Endometrial microvascular endothelial cells (primary cell): ENCODE results near the gene ITM2C. TPM values are rescaled to one million over a fixed set of nuclear protein-coding genes. Genes with fewer than 3 reads are reported as not detected.

Experiments
- in situ Hi-C: cut with HindIII; loops from 2 replicates; pipeline ENCODE4 v1.10.0; 2017; ENCODE audit warnings: low sequenced_read_pairs, low pct_unique_long_range_greater_than_20kb; ENCODE audit errors: inconsistent ontology term
- total RNA-seq: library from RNA; depleted of rRNA; stranded (reverse); fragments of >200 nt; gene quantifications from one replicate; pipeline ENCODE4 v1.2.3, GENCODE V29; 2015; ENCODE audit errors: inconsistent ontology term

Gene ITM2C, protein sequence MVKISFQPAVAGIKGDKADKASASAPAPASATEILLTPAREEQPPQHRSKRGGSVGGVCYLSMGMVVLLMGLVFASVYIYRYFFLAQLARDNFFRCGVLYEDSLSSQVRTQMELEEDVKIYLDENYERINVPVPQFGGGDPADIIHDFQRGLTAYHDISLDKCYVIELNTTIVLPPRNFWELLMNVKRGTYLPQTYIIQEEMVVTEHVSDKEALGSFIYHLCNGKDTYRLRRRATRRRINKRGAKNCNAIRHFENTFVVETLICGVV
- total RNA-seq, result 1.5 TPM

DNA sequence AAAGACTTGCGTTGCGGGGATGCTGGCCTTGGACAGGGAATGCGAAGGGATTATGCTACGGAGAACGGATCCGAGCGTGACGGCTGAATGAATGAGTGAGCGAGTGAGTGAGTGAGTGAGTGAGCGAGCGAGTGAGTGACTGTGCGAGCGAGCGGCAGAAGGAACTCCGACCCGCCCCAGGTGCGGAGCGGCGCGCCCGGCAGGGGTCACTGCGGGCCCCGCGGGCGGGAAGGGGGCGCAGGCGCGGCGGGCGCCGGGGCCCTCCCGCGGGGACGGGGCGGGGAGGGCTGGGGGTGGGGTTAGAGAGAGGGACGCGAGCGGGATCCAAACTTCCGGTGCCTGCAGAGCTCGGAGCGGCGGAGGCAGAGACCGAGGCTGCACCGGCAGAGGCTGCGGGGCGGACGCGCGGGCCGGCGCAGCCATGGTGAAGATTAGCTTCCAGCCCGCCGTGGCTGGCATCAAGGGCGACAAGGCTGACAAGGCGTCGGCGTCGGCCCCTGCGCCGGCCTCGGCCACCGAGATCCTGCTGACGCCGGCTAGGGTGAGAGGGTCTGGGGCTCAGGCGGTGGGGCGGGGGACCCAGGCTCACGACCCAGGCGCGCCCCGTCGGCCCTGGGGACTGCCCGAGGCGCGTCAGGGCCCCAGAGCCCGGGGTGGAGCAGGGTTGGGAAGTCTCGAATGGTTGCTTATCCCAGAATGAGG is at the start of gene ITM2C:
Gene ITM2C, plus strand, starts transcription at position 338 of the 702 bp plus-strand sequence. Its CDS starts 84 bp downstream, at position 422.
- in situ Hi-C loops, result no loop called here

DNA sequence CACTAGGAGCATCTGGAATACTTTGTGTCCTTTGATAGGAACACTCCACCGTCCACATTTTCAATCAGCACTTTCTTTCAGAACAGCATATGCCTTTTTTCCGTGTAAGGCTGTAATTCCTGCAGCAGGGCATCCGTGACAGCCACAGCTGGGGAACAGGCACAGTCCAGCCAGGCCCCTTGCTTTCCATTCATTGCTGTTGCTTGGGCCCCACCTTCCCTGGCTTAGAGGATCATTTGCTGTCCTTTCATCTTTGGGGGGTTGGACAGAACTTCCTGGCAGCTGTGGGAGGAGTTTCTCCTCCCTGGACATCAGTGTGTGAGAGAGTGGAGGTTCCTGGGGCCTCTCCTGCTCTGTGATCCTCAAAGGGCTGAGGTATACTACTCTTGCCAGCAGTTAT is 49.7 kb upstream of the ITM2C start:
- in situ Hi-C loops, result no loop called here

DNA sequence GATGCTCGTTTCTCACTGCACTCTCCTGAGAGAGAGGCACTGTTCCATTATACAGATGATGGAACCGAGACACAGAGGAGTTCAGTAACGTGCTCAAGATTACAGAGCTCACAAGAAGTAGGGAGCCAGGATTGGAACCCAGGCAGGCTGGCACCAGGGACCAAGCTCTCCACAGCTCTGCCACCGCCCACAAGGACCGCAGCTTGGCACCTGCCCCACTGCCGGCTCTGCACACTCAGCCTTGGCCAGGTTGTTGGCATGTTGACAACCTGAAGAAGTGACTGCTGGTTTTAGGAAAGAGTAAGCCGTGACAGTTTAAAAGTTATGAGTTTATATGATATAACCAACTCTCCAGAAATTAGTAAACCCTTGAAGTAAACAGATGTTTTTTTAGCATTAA is 48.0 kb upstream of the ITM2C start:
- in situ Hi-C loops, result no loop called here

DNA sequence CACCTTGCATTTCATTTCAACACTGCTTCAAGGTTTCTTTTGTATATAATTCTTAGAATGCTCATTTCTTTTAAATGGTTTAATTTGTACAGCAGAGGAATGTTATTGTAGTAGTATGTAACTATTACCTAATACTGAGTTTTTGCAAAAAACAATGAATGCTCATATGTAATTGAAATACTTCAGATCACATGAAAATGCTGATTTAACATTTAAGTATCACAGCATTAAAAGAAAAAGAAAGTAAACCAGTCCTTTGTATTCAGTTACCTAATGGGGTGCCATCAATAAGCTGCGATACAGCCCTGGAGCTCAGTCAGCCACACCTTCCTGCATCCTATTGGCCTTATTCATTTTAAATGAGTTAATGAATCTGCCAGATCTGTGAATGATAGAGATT is 45.3 kb upstream of the ITM2C start:
- in situ Hi-C loops, result no loop called here

DNA sequence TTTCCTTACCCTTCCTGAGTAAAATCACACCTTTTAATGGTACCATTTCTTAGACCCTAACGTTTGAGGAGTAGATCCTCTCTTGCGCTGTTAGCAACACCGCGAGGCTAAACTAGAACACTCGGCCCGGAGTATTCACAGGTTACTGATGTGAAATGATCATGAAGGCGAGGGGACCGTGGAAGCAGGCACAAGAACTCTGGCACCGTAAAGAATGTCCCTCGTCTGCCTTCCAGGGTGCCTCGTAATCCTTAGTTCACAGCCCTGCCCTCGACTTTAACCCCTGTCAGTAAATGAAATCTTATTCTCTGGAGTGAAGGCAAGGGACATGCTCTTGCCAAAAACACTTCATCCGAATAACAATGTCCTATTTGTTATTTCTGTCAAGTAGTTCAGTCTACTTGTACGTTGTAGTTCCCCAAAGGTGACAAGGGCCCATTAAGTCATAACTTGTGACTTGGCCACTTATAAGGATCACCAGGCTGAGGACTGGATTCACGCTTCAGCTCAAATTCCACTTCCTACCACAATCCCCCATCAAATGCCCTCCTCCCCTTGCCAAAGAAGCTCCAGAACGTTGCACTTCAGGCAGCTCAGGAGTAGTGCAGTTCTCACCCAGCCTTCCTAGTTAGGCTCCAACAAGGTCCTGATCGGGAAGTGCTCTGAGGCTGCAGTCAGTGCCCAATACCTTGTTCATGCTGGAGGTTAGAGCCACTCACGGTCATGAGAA is 43.3 kb upstream of the ITM2C start:
- in situ Hi-C loops, result no loop called here

DNA sequence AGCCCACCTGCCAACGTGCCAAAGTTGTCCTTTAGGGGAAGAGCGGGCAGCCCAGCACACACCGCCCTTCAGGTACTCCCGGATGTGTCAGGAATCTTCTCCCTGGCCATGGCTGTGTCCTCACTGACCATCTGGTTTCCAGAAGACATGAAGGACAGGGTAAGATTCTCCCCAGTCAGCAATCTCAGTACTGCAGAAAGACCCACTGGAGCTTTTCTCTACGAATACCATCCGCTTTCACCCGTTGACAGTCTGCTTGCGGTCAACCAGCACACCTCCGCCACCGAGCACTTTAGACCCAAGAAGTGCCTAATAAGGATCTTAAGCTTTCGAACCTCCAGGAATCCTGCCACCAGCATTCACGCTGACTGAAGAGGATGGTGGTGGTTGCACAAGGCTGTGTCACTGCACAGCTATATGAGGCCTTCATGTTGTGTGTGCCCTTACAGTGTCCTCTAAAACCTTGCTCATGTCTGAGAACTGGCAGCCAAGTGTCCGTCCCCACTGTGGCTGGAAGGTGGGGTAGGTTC is 42.7 kb upstream of the ITM2C start:
- in situ Hi-C loops, result no loop called here

DNA sequence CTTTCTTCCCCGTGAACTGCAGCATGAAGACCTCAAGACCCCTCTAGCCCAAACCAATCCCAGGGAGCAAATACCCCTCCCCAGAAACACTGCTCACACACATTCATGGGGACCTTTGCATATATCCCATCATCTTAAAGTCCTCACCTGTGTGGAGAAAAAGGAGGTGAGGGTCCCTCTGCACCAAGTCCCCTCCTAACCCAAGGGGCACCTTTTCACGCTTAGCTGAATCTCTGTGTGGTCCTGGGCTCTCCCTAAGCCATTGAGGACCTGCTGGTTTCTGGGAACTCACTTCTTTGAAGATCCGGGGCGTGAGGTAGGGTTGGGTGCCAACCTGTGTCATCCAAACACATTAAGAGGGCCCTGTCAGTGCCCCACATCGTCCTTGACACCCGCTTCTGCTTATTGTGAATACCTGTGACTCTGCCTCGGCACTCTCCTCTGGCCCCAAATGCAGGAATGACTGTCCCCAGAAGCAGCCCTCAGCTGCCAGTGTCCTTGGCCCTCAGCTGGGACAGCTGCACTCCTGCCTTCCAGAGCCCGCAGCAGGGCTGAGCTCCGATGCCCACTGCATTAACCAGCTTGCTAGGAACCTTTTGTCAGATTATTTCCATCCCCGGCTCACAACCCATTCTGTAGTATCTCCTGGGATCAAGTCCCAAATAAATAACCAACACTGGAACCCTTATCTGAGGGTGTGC is 41.3 kb upstream of the ITM2C start:
- in situ Hi-C loops, result no loop called here

DNA sequence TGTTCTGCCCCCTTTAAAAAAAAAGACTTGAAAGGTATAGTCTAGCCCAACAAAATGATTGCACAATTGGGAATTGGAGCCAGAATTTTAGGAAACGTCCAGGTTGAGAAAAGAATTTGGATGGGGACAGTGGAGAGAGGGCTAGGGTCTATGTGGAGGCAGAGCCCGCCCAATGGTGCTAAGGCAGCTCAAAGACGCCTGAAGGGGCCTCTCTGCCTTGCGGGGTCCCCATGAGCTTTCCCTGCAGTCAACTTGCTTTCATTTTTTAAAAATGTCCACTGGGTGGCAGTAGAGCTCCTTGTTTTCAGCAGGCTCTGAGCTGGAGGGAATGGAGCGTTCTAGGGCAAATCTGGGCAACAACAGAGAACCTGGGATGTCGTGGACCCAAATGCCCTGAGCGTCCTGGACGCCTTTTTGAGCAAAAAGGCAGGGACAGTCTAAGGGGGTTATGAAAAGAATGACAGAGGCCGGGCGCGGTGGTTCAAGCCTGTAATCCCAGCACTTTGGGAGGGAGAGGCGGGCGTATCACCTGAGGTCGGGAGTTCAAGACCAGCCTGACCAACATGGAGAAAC is 40.2 kb upstream of the ITM2C start:
- in situ Hi-C loops, result no loop called here

DNA sequence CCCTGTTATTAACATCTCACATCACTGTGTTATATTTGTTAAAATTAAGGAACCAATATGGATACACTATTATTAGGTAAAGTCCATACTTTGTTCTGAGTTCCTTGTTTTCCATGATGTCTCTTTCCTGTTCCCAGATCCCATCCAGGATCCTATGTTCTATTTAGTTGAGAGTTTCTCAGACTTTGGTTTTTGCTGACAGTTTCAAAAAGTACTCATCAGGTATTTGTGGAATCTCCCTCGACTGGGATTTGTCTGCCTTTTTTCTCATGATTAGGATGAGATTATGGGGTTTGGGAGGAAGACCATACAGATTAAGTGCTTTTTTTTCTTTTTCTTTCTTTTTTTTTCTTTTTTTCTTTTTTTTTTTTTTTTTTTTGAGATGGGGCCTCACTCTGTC is 39.4 kb upstream of the ITM2C start:
- in situ Hi-C loops, result no loop called here

DNA sequence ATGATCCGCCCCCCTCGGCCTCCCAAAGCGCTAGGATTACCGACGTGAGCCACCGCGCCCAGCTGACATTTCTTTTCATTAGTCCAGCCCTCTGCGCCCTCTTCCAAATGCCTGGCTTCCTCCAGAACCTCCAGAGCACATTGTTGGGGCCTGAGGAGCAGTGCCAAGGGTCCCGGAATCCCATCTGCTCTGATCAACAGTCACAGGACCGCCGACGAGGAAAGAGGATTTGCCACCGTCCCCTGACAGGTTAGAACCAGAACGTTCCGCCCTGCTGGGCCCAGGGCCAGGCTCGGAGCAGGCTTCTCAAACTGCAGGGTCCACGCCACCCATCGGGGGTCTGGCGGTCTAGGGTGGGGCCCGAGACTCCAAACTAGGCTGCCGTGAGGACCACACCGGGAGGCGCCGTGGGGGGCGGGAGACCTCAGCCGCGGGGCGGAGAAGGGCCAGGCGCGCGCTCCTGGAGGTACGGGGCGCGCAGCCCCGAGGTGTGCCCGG is 36.9 kb upstream of the ITM2C start:
- in situ Hi-C loops, result no loop called here

DNA sequence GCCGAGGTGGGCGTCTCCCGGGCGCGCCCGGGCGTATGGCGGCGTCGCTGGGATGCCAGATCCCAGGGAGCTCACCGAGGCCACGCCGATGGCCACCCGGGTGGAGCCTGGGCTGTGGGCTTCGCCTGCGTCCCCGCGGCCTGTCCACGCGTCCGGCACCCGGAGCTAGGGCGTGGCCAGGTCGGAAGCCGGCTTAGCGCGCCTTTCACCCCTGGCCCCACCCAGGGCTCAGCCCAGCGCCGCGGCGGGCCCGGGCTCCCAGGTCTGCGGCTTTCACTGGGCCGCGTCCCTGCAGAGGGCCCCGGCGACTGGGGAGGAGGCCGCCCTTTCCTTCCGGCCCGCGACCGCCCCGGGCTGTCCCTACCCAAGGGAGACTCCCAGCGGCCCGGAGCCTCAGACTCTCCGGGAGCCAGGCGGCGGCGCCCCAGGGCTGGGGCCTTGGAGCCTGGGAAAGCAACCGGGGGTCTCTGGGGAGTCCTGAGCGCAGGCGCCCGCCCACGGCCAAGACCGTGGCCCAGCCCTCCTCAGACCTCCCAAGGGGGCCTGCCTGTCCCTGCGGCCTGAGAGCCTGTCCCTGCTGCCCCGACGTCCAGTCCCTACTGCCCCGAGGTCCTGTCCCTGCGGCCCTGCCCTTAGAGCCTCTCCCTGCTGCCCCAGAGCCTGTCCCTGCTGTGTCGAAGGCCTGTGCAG is 36.3 kb upstream of the ITM2C start:
- in situ Hi-C loops, result no loop called here

DNA sequence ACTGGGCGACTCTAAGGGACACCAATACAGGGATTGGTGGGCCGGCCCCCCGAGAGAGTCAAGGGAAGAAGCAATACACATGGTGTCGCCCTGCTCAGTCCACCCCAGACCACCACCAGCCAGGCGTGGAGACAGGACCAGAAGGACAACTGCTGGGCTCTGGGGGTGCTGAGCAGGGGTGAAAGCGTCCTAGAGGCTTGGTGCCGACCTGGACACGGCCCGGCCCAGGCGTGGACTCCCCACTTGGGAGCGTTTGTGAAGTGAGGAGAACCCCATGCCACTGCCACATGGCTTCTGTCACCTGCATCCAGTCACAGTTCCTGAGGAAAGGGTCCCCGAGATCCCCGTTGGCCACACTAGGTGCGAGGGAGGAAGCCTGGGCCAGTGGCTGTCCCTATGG is 35.4 kb upstream of the ITM2C start:
- in situ Hi-C loops, result no loop called here

DNA sequence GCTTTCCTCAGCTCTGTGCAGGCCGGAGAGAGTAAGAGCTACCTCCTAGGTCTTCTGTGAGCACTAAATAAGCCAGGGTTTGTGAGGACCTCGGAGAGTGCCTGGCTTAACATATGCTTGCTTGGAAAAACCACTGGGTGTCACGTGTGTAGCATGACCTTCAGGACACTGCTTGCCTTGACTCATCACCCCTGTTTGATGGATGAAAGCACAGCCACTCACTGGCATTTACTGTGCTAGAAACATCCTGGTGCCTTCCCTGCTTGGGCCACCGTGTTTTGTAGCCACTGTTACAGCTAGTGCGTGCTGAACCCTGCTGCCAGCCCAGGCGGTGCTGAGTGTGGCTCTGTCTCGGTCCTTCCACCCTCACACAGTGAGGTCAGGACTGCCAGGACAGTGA is 34.8 kb upstream of the ITM2C start:
- in situ Hi-C loops, result no loop called here

DNA sequence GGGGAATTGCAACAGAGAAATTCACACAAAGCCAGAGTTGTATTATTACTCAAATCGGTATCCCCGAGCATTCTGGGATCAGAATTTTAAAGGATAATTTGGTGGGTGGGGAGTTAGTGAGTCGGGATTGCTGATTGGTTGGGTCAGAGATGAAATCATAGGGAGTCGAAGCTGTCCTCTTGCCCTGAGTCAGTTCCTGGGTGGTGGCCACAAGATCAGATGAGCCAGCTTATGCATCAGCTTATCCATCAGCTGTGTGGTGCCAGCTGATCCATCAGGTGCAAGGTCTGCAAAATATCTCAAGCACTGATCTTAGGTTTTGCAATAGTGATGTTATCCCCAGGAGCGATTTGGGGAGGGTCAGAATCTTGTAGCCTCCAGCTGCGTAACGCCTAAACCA is 34.3 kb upstream of the ITM2C start:
- in situ Hi-C loops, result no loop called here

DNA sequence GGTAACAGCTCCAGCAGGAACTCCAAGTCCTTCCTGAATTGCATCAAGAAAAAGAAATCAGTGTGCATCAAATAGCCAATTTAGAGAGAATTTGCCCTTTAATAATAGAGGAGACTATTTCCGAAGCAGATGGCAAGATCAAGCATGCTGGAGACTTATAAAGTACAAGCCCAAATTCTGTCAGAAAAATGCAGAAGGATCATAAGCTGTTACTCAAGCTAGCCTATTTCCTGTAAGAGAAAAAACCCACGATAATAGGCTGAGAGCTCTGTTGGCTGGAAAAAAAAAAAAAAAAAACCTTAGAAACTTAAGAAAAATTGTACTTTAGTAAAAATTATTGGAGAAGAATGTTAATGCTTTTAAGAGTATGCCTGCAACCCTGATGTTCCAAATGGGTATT is 24.4 kb upstream of the ITM2C start:
- in situ Hi-C loops, result no loop called here

DNA sequence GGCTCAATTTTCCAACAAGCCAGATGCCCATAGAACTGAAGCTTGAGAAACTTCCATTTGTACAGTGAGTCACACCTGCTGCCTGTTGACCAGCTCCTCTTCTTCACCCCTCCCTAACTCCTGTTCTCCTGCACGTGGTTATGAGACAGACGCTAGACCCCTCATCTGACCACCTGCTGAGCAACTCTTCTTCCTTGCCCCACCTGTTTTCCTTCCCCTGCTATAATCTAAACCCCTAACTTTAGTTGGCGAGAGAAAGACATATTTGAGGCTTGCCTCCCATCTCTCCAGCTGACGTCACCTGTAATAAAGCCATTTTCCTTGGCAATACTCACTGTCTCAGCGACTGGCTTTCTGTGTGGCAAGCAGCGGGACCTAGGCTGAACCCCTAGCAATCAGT is 22.3 kb upstream of the ITM2C start:
- in situ Hi-C loops, result no loop called here

DNA sequence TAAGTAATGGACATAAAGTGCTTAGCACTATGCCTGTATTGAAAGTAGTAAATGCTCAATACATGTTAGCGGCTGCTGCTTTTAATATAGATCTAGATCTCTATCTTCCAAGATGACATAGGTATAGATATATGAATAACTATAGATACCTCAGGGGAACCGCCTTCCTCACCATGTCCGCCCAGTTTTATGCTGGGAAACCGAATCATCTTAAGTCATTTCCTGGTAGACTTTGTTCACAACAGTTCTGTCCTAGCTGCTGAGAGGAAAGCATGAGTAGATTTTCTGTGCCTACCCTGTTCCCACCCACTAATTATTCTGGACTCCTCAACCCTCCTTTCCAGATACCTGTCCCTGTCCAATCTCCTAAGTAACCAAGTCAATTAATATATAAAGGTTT is 21.6 kb upstream of the ITM2C start:
- in situ Hi-C loops, result no loop called here

DNA sequence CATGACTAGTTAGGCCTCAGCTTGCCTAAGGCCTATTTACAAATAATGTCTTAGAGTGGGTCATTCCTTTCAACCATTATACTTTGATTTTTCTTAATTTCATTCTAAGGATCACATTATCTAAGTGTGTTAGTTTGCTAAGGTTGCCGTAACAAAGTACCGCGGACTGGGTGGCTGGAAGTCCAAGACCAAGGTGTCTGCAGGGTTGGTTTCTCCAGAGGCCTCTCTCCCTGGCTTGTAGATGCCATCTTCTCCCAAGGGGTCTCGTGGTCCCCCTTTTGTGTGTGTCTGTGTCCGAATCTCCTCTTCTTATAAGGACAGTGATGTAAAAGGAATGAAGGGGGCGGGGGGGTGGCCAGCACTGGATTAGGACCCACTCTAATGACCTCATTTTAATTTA is 18.4 kb upstream of the ITM2C start:
- in situ Hi-C loops, result no loop called here
